Neural cell (in vitro differentiated cells): ENCODE measurements around the gene LRWD1. TPM values are rescaled to one million over a fixed set of nuclear protein-coding genes. Genes with fewer than 3 reads are reported as not detected.

ENCODE experiments used
- H2AFZ ChIP-seq: fragments of 200-600, 300-800 bp; sonication (generic), shearing (Covaris generic); 2 replicates; pipeline ENCODE4 v1.6.0; 2014; ENCODE audit warnings: low read depth, mild to moderate bottlenecking, antibody characterized with exemption, low read length, moderate library complexity
- H3F3A ChIP-seq: fragments of 200-600 bp; shearing (Covaris generic); 2 replicates; pipeline ENCODE4 v1.6.1; 2016; ENCODE audit warnings: mild to moderate bottlenecking, moderate library complexity, mixed read lengths, antibody characterized with exemption, low read length; ENCODE audit not compliant: insufficient read depth, poor library complexity, severe bottlenecking
- H3K27ac ChIP-seq: fragments of 200-600, 300-800 bp; sonication (generic), shearing (Covaris generic); 2 replicates; pipeline ENCODE4 v1.5.1; 2014; ENCODE audit warnings: mild to moderate bottlenecking, low read length, moderate library complexity
- H3K27me3 ChIP-seq: fragments of 300-800, 200-600 bp; sonication (generic), shearing (Covaris generic); 2 replicates; pipeline ENCODE4 v1.6.0; 2014; ENCODE audit warnings: mild to moderate bottlenecking, low read depth, low read length, moderate library complexity; ENCODE audit not compliant: insufficient read depth
- H3K36me3 ChIP-seq: fragments of 300-800, 200-600 bp; sonication (generic), shearing (Covaris generic); 2 replicates; pipeline ENCODE4 v1.5.1; 2014; ENCODE audit warnings: mild to moderate bottlenecking, antibody characterized with exemption, low read length, moderate library complexity; ENCODE audit not compliant: insufficient read depth
- H3K4me2 ChIP-seq: fragments of 300-800, 200-600 bp; sonication (generic), shearing (Covaris generic); 2 replicates; pipeline ENCODE4 v1.6.0; 2014; ENCODE audit warnings: mild to moderate bottlenecking, low read length
- H3K4me3 ChIP-seq: fragments of 300-800, 200-600 bp; sonication (generic), shearing (Covaris generic); 2 replicates; pipeline ENCODE4 v1.5.1; 2014; ENCODE audit warnings: mild to moderate bottlenecking, low read length, moderate library complexity
- H3K79me2 ChIP-seq: fragments of 200-600 bp; shearing (Covaris generic); replicated peaks from 2 replicates; pipeline ENCODE4 v1.6.0; 2014; ENCODE audit warnings: mild to moderate bottlenecking, low read length, moderate library complexity; ENCODE audit not compliant: insufficient read depth
- H3K9ac ChIP-seq: fragments of 300-800, 200-600 bp; sonication (generic), shearing (Covaris generic); 2 replicates; pipeline ENCODE4 v1.6.1; 2016; ENCODE audit warnings: mild to moderate bottlenecking, low read length, mixed read lengths
- H3K9me2 ChIP-seq: fragments of 200-600 bp; shearing (Covaris generic); 2 replicates; pipeline ENCODE4 v1.6.1; 2016; ENCODE audit warnings: mild to moderate bottlenecking, low read length, mixed read lengths; ENCODE audit not compliant: insufficient read depth
- H3K9me3 ChIP-seq: fragments of 200-600, 300-800 bp; sonication (generic), shearing (Covaris generic); 2 replicates; pipeline ENCODE4 v1.6.1; 2016; ENCODE audit warnings: mild to moderate bottlenecking, mixed run types, low read length, moderate library complexity, mixed read lengths
- H4K20me1 ChIP-seq: fragments of 200-600 bp; shearing (Covaris generic); 2 replicates; pipeline ENCODE4 v1.6.1; 2016; ENCODE audit warnings: mild to moderate bottlenecking, mixed run types; ENCODE audit not compliant: insufficient read depth
- CTCF ChIP-seq: fragments of 450-650 bp; IDR thresholded peaks from 2 replicates; pipeline ENCODE4 v1.5.1; 2014; ENCODE audit warnings: antibody characterized with exemption, mild to moderate bottlenecking, moderate library complexity; ENCODE audit not compliant: poor library complexity, severe bottlenecking
- EP300 ChIP-seq: fragments of 450-650 bp; conservative IDR thresholded peaks from 2 replicates; pipeline ENCODE4 v1.6.1; 2014; ENCODE audit warnings: antibody characterized with exemption, mild to moderate bottlenecking, moderate library complexity; ENCODE audit not compliant: poor library complexity, severe bottlenecking
- EZH2 ChIP-seq: fragments of 200-600, 300-800 bp; shearing (Covaris generic), sonication (generic); IDR thresholded peaks from 2 replicates; pipeline ENCODE4 v1.6.1; 2014; ENCODE audit warnings: antibody characterized with exemption, low read length, borderline replicate concordance, mild to moderate bottlenecking; ENCODE audit not compliant: insufficient read depth, poor library complexity, severe bottlenecking
- MXI1 ChIP-seq: fragments of 450-650 bp; conservative IDR thresholded peaks from 2 replicates; pipeline ENCODE4 v1.6.1; 2014; ENCODE audit warnings: antibody characterized with exemption, mild to moderate bottlenecking; ENCODE audit not compliant: poor library complexity, severe bottlenecking
- POLR2AphosphoS5 ChIP-seq: IDR thresholded peaks from 2 replicates; pipeline ENCODE4 v1.6.1; 2012
- RAD21 ChIP-seq: fragments of 450-650 bp; conservative IDR thresholded peaks from 2 replicates; pipeline ENCODE4 v1.6.1; 2014; ENCODE audit warnings: antibody characterized with exemption, mild to moderate bottlenecking, moderate library complexity
- REST ChIP-seq: IDR thresholded peaks from 2 replicates; pipeline ENCODE4 v1.6.1; 2012; ENCODE audit warnings: borderline replicate concordance
- SMC3 ChIP-seq: fragments of 450-650 bp; conservative IDR thresholded peaks from 2 replicates; pipeline ENCODE4 v1.6.1; 2014; ENCODE audit warnings: antibody characterized with exemption, mild to moderate bottlenecking, moderate library complexity; ENCODE audit not compliant: poor library complexity
- TAF1 ChIP-seq: IDR thresholded peaks from 2 replicates; pipeline ENCODE4 v1.6.1; 2012; ENCODE audit warnings: low read depth
- polyA plus RNA-seq: library from polyadenylated mRNA; depleted of rRNA; stranded (reverse); fragments of >200 nt; gene quantifications from 2 replicates; pipeline ENCODE4 v1.2.3, GENCODE V29; 2014

The LRWD1 gene
- polyA plus RNA-seq, 1 donor from 2014 or later, result 85.5 TPM

GRCh38 chr7:102424129-102424551, 40.6 kb upstream of the LRWD1 start:
- Histone ChIP-seq H3K9me2 (no peaks in the 10 kb centered on the region), H3K79me2 (no peaks in the 10 kb centered on the region), H3K4me2 (no peak overlapping the region), H3K27me3 (no peaks in the 10 kb centered on the region), H3K36me3 (no peaks in the 10 kb centered on the region), H3K9me3 (no peaks in the 10 kb centered on the region), H3F3A (no peaks in the 10 kb centered on the region), H4K20me1 (no peaks in the 10 kb centered on the region), H3K4me3 (no peak overlapping the region), H3K27ac (no peak overlapping the region), H3K9ac (no peak overlapping the region), H2AFZ (no peak overlapping the region)
- TF ChIP-seq TAF1, result no peak
- TF ChIP-seq EZH2, result no peak
- TF ChIP-seq MXI1, result no peak
- no peak for TF ChIP-seq REST
- no peak for TF ChIP-seq RAD21
- TF ChIP-seq POLR2AphosphoS5, result no peak
- no peak for TF ChIP-seq CTCF

- Histone ChIP-seq H3K9me2 (no peaks in the 10 kb centered on the region), H3K9ac (no peak overlapping the region), H3K79me2 (no peaks in the 10 kb centered on the region), H3K9me3 (no peaks in the 10 kb centered on the region), H3F3A (no peaks in the 10 kb centered on the region), H4K20me1 (no peaks in the 10 kb centered on the region), H3K4me3 (no peak overlapping the region), H3K4me2 (no peak overlapping the region), H3K27ac (no peak overlapping the region), H3K27me3 (no peaks in the 10 kb centered on the region), H2AFZ (no peak overlapping the region), H3K36me3 (no peaks in the 10 kb centered on the region)
- TF ChIP-seq REST (no peak), MXI1 (no peak), POLR2AphosphoS5 (no peak), RAD21 (no peak), EP300 (no peak), TAF1 (no peak), SMC3 (no peak), EZH2 (no peak), CTCF (no peak)
These were observed 40.0 kb upstream of the LRWD1 start for GRCh38 chr7:102424787-102425218.
